Adrenal gland (tissue), 5 donors: ENCODE measurements around the gene RSL1D1.

Experiments
- POLR2A ChIP-seq, 2 donors: fragments of 450-650 bp; IDR thresholded peaks; one replicate each; pipeline ENCODE4 v1.6.1; 2017; ENCODE audit warnings: antibody characterized with exemption in 2 of 2, mild to moderate bottlenecking in 2 of 2, moderate library complexity in 1 of 2
- TF ChIP-seq, protein P1 (sequence below), 6 experiments: fragments of 450-650 bp in 4 of 6; fragments of 200-600 bp in 2 of 6; sonication (generic) in 1 of 6; IDR thresholded peaks; 1 replicate in 5 of 6; 2 replicates in 1 of 6; pipeline versions ENCODE4 v1.5.1 to v1.8.0; 2016 to 2021; ENCODE audit warnings: antibody characterized with exemption in 6 of 6, mild to moderate bottlenecking in 2 of 6, moderate library complexity in 1 of 6
- donor health status: DM: no; HTN: no; CAD: no.

DNA sequence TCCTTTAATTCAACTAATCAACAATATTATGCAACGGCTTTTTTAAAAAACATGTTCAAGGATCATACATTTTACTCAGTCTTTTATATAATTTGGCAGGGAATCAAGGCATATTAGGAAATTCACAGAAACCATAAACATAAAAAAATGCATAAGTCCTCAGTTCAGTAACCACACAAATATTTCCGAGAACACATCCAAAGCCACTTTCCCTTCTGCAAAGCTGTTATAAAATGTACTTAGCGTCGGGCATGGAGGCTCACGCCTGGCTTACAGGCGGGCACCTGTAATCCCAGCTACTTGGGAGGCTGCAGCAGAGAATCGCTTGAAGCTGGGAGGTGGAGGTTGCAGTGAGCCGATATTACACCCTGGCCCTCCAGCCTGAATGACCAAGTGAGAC, 44.6 kb downstream of the RSL1D1 start:
- TF ChIP-seq, protein P1, sequence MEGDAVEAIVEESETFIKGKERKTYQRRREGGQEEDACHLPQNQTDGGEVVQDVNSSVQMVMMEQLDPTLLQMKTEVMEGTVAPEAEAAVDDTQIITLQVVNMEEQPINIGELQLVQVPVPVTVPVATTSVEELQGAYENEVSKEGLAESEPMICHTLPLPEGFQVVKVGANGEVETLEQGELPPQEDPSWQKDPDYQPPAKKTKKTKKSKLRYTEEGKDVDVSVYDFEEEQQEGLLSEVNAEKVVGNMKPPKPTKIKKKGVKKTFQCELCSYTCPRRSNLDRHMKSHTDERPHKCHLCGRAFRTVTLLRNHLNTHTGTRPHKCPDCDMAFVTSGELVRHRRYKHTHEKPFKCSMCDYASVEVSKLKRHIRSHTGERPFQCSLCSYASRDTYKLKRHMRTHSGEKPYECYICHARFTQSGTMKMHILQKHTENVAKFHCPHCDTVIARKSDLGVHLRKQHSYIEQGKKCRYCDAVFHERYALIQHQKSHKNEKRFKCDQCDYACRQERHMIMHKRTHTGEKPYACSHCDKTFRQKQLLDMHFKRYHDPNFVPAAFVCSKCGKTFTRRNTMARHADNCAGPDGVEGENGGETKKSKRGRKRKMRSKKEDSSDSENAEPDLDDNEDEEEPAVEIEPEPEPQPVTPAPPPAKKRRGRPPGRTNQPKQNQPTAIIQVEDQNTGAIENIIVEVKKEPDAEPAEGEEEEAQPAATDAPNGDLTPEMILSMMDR (IDR thresholded peaks at IDR 0.05): no peak
- no peak for TF ChIP-seq POLR2A (IDR thresholded peaks at IDR 0.05)
